H1 (cell line): ENCODE results near the gene ATP9B. TPM values are rescaled to one million over a fixed set of nuclear protein-coding genes. Genes with fewer than 3 reads are reported as not detected.

Source experiments
- TCF12 ChIP-seq: IDR thresholded peaks from 2 replicates; pipeline ENCODE4 v1.6.1; 2011; ENCODE audit warnings: low read depth, mild to moderate bottlenecking, low read length
- polyA plus RNA-seq, 7 experiments: library from polyadenylated mRNA; depleted of rRNA in 3 of 7; stranded (reverse) in 5 of 7; unstranded in 2 of 7; fragments of >200 nt in 5 of 7; fragments of 200-250 nt in 2 of 7; gene quantifications; 1 replicate in 5 of 7; 2 replicates in 1 of 7; 4 replicates in 1 of 7; pipeline versions ENCODE4 v1.2.1 to v1.2.3, GENCODE V29; 2011 to 2013; ENCODE audit warnings: missing spikeins in 2 of 7, mixed read lengths in 2 of 7
- total RNA-seq: library from RNA; stranded (reverse); fragmentation: NEBNext Ultra II Directional; extraction: Animal tissue kit (Norgen Biotek cat#: 25700); gene quantifications from 2 replicates; pipeline ENCODE4 v1.2.1, GENCODE V29; 2021
- TF ChIP-seq, protein P1 (sequence below), 3 experiments: IDR thresholded peaks; 1 replicate in 2 of 3; 2 replicates in 1 of 3; pipeline versions ENCODE4 v1.5.1 to v1.6.1; 2011; ENCODE audit warnings: low read length in 3 of 3, mild to moderate bottlenecking in 3 of 3, inconsistent platforms in 2 of 3, low read depth in 1 of 3, moderate library complexity in 1 of 3; ENCODE audit not compliant: insufficient read depth in 1 of 3; ENCODE audit errors: control extremely low read depth in 1 of 3

The ATP9B gene
- total and polyA plus RNA-seq, 2 of the 8 experiments (the other 6 are each of a cell fraction or from before 2014, with no cell fraction given), result 15.1 to 21.7 TPM

DNA sequence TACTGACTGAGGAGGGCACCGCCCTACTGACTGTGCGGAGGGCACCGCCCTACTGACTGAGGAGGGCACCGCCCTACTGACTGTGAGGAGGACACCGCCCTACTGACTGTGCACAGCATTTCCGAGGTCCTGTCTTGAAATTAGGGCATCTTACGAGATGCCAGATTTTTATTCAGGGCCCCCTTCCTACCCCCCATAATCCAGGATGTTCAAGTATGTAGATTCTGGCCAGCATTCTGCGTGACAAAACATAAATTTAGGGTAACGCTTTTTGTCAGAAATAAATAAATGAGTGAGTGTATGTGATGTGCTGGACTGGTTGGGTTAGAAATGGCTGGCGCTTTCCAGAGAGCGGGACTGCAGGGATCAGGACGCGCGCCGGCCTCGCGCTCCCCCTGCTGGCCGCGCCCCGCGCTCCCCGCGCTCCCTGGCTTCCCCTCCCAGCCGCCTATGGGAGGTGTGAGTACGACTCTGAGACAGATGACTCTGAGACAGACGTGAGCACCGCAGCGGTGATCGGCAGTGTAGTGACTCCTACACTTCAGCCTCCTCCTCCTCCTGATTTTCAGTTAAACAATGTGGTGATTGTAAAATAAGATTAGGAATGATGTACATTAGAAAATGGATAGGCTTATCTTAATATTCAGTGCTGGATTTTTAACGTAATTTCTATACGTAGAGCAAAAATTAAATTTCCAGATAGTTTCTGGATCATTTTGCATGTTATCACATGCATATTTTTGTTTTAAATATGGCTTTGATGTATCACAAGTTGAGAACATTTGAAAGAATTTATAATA is 177.3 kb downstream of the ATP9B start (continued):
- TF ChIP-seq TCF12, result no peak
- TF ChIP-seq, protein P1, sequence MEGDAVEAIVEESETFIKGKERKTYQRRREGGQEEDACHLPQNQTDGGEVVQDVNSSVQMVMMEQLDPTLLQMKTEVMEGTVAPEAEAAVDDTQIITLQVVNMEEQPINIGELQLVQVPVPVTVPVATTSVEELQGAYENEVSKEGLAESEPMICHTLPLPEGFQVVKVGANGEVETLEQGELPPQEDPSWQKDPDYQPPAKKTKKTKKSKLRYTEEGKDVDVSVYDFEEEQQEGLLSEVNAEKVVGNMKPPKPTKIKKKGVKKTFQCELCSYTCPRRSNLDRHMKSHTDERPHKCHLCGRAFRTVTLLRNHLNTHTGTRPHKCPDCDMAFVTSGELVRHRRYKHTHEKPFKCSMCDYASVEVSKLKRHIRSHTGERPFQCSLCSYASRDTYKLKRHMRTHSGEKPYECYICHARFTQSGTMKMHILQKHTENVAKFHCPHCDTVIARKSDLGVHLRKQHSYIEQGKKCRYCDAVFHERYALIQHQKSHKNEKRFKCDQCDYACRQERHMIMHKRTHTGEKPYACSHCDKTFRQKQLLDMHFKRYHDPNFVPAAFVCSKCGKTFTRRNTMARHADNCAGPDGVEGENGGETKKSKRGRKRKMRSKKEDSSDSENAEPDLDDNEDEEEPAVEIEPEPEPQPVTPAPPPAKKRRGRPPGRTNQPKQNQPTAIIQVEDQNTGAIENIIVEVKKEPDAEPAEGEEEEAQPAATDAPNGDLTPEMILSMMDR (IDR thresholded peaks at IDR 0.05; ENCODE audit: control extremely low read depth in 1 of 3, insufficient read depth in 1 of 3, low read depth in 1 of 3, low read length in 3 of 3), result peak; percentile 90 to 95 (median 94)
